Small intestine (tissue), 7 donors: ENCODE data around the gene PPP1R11. TPM values are rescaled to one million over a fixed set of nuclear protein-coding genes. Genes with fewer than 3 reads are reported as not detected.

Experiments used
- DNase-seq, 2 donors: peaks; one replicate each; pipeline versions ENCODE4 v3.0.0 to v3.0.0-alpha.2; 2013
- FAIRE-seq: peaks from 2 replicates; lab custom pipeline; 2012; peaks lifted over from hg19 to GRCh38; lab: Jason Lieb, UNC
- H3K27ac ChIP-seq, 3 donors: one replicate each; pipeline ENCODE4 v1.5.1; 2013; ENCODE audit warnings: low read length in 2 of 3, mild to moderate bottlenecking in 2 of 3, control low read depth in 1 of 3, inconsistent platforms in 1 of 3, low read depth in 1 of 3, moderate library complexity in 1 of 3
- H3K27me3 ChIP-seq, 3 donors: one replicate each; pipeline ENCODE4 v1.6.1; 2013; ENCODE audit warnings: low read length in 3 of 3, inconsistent platforms in 1 of 3; ENCODE audit not compliant: control insufficient read depth in 3 of 3, insufficient read depth in 3 of 3
- H3K36me3 ChIP-seq, 3 donors: one replicate each; pipeline ENCODE4 v1.6.1; 2013; ENCODE audit warnings: low read length in 3 of 3, inconsistent platforms in 1 of 3, low read depth in 1 of 3, mild to moderate bottlenecking in 1 of 3, moderate library complexity in 1 of 3; ENCODE audit not compliant: control insufficient read depth in 3 of 3, insufficient read depth in 2 of 3
- H3K4me1 ChIP-seq, 3 donors: one replicate each; pipeline ENCODE4 v1.6.1; 2013; ENCODE audit warnings: low read length in 2 of 3, inconsistent platforms in 1 of 3, low read depth in 1 of 3, mild to moderate bottlenecking in 1 of 3, moderate library complexity in 1 of 3; ENCODE audit not compliant: control insufficient read depth in 3 of 3, insufficient read depth in 2 of 3
- H3K4me3 ChIP-seq, 3 donors: one replicate each; pipeline ENCODE4 v1.5.1; 2013; ENCODE audit warnings: low read length in 3 of 3, control low read depth in 1 of 3, inconsistent platforms in 1 of 3, low read depth in 1 of 3, mild to moderate bottlenecking in 1 of 3, moderate library complexity in 1 of 3
- H3K9me3 ChIP-seq, 2 donors: one replicate each; pipeline ENCODE4 v1.6.1; 2013; ENCODE audit warnings: low read depth in 1 of 2, low read length in 1 of 2; ENCODE audit not compliant: control insufficient read depth in 2 of 2, insufficient read depth in 1 of 2
- WGBS, 3 donors: extraction: QIAGEN DNeasy Blood & Tissue Kit; methylation state at CpG; one replicate each; pipeline ENCODE4 v1.1.7; 2013; 5-methylcytosine and 5-hydroxymethylcytosine counted together
- polyA plus RNA-seq, 4 donors: library from polyadenylated mRNA; stranded (reverse) in 3 of 4; unstranded in 1 of 4; fragments of 200-250 nt in 3 of 4; fragments of 120-200 nt in 1 of 4; gene quantifications; one replicate each; pipeline versions ENCODE4 v1.2.1 to v1.2.3, GENCODE V29; 2013
- donor health status: healthy with polysubstance abuse.
- donor health status: control.
- donor health status: control.
- donor health status: Bipolar disorder and iron deficiency.
- donor health status: healthy.

The PPP1R11 gene
- polyA plus RNA-seq, 4 donors = 65.9 to 111 (median 90.1) TPM

DNA sequence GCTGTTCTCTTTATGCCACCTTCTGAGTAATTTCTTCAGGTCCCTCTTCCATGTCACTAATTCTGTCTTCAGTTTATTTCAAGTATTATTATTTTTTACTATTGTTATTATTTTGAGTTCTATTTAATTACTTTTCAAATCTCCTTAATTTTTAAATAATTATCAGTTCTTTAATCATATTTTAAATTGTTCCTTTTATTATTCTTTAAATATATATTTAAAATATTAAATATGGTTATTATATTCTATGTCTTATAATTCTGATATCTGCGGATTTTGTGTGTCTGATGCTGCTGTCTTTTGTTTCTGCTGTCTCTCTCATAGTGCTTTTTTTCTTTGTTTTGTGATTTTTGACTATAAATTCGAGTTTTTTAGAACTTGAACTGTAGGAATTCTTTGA, 3.7 kb upstream of the PPP1R11 start:
- no peak for FAIRE-seq
- WGBS, 3 donors = 66 to 90% (median 70%) methylated on average over 2 of the region's 2 CpGs
- Histone ChIP-seq H3K4me1 (peaks cover 2 to 33% (median 12%) of the 10 kb centered on the region in 3 donors), H3K27me3 (no peaks in the 10 kb centered on the region), H3K4me3 (no peak overlapping the region), H3K27ac (peak overlapping the region in 1 of 3 donors; percentile 93), H3K36me3 (no peaks in the 10 kb centered on the region), H3K9me3 (no peaks in the 10 kb centered on the region)
- no peak for DNase-seq

DNA sequence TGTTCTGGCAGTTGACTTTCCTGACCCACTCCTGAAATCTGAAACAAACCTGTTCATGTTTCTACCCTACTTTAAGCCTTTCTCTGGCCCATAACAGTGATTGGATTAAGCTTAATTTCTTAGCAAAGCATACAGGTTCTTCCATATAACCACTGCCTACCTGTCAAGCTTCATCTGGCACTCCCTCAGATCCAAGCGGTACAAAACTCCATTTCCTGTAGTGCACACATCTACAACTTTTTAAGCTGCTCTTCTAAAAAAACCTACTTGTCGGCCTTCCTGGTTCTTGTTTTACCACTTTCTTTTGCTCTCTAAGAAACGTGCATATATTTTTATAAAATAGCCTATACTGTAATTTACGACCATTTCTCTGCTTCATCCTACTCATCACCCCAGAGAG, 916 bp upstream of the PPP1R11 start:
- Histone ChIP-seq H3K27ac (peak overlapping the region; percentile 82 to 95 (median 93)), H3K4me3 (peak overlapping the region; percentile 9 to 85 (median 80)), H3K27me3 (peaks cover 0 to 8% (median 0%) of the 10 kb centered on the region in 3 donors), H3K36me3 (peaks cover 7 to 12% (median 10%) of the 10 kb centered on the region in 3 donors), H3K4me1 (peaks cover 0 to 30% (median 9%) of the 10 kb centered on the region in 3 donors), H3K9me3 (no peaks in the 10 kb centered on the region)
- WGBS, 3 donors = 2 to 10% (median 4%) methylated on average over 4 of the region's 4 CpGs
- FAIRE-seq (no peak), DNase-seq (peak; percentile 45 to 49)

DNA sequence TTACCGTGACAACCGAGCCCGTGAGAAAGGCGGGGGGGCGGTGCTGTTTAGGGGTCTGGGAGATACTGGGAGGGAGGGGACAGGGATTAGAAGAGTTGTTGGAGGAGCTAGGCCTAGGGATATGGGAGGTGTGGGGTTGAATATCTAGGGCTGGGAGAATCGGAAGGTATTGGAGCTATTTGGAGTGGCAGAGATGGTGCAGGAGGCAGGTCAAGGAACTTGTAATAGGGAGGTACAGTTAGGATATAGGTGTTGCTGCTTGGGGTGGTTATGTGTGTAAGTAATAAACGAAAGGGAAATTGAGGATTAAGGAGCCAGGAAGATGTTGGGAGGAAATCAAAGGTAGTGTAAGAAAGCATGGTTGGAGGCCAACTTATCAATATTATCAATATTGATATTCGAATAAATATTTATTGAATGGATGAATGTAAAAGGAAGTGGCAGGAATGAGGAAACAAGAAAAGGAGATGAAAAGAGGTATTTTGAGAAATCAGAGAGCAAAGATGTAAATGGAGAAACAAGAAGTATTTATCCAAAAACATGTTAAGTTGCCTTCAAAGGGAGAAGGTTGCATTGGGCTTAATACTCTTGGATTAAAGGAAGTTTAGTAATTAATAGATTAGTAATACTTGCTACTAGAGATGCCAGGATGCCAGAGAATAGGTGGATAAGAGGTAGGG, 602 bp downstream of the PPP1R11 start:
- DNase-seq (no peak), FAIRE-seq (no peak)
- Histone ChIP-seq H3K36me3 (peaks cover 7 to 12% (median 10%) of the 10 kb centered on the region in 3 donors), H3K9me3 (no peaks in the 10 kb centered on the region), H3K4me1 (peaks cover 0 to 34% (median 14%) of the 10 kb centered on the region in 3 donors), H3K4me3 (peak overlapping the region; percentile 55 to 85 (median 80)), H3K27ac (peak overlapping the region; percentile 82 to 95 (median 93)), H3K27me3 (peaks cover 0 to 22% (median 0%) of the 10 kb centered on the region in 3 donors)
- 4 to 9% (median 6%) methylated on average over 8 of the region's 8 CpGs for WGBS, 3 donors

DNA sequence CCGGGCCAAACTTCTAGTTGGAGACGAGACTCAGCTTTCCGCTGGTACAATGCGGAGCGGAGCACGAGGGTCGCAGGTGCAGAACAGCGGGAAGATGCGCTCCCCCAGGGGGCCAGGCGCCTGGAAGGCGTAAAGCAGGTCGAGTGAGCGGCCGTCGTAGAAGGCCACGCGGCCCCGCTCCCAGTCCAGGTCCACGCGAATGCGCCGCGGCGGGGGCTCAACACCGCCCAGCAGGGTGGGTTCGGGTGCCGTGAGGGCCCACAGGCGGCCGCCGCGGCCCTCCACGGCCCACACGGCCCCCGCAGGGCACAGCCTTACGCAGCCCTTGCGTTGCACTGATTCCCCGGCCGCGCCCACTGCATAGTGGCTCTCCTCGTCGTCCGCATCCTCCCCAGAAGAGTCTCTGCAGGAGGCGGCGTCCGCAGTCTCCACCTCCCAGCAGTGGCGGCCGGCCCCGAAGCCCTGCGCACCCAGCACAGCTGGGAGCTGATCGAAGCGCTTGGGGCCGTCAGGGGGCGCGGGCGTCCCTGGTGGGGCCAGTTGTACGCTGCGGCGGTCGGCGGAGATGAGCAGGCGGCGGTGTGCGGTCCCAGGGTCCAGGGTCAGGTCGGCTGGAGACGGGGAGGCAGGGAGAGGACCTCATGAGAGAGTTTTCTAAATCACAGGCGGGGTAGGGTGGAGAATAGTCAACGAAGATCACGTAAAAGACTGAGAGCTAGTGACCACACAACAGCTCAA, 4.3 kb downstream of the PPP1R11 start:
- peak overlapping the region in 1 of 3 donors; percentile 2 for H3K4me3 ChIP-seq
- no peaks in the 10 kb centered on the region for H3K9me3 ChIP-seq
- H3K4me1 ChIP-seq = peaks cover 6 to 33% (median 6%) of the 10 kb centered on the region in 3 donors
- H3K27me3 ChIP-seq = peaks cover 0 to 59% (median 14%) of the 10 kb centered on the region in 3 donors
- peaks cover 7 to 12% (median 10%) of the 10 kb centered on the region in 3 donors for H3K36me3 ChIP-seq
- DNase-seq (peak in 1 of 2 donors; percentile 75), FAIRE-seq (no peak)
- no peak overlapping the region for H3K27ac ChIP-seq
- WGBS, 3 donors = 33 to 54% (median 50%) methylated on average over 59 to 68 of the region's 68 CpGs

DNA sequence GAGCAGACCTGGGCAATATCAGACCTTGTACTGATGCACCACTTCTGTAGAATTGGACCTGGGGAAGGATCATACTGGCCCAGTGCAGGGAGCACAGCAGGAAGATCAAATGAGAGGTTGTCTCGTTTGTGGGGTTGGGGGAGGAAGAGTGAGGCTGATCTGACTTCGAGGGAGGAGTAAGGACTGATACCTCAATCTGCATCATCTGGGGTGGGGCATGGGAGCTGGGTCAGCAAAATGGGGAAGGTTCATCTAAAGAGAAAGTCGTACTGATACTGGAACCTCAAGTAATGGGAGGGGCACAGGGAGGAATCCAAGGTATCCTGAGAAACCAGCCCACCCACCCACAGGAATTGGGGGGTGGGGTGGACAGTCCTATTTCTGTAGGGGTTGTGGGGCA, 4.9 kb downstream of the PPP1R11 start:
- H3K9me3 ChIP-seq = no peaks in the 10 kb centered on the region
- no peak overlapping the region for H3K27ac ChIP-seq
- DNase-seq (no peak), FAIRE-seq (no peak)
- no peak overlapping the region for H3K4me3 ChIP-seq
- peaks cover 6 to 35% (median 6%) of the 10 kb centered on the region in 3 donors for H3K4me1 ChIP-seq
- H3K36me3 ChIP-seq = peaks cover 7 to 12% (median 10%) of the 10 kb centered on the region in 3 donors
- 42 to 50% (median 46%) methylated on average over 3 of the region's 3 CpGs for WGBS, 3 donors
- peaks cover 0 to 65% (median 14%) of the 10 kb centered on the region in 3 donors for H3K27me3 ChIP-seq

DNA sequence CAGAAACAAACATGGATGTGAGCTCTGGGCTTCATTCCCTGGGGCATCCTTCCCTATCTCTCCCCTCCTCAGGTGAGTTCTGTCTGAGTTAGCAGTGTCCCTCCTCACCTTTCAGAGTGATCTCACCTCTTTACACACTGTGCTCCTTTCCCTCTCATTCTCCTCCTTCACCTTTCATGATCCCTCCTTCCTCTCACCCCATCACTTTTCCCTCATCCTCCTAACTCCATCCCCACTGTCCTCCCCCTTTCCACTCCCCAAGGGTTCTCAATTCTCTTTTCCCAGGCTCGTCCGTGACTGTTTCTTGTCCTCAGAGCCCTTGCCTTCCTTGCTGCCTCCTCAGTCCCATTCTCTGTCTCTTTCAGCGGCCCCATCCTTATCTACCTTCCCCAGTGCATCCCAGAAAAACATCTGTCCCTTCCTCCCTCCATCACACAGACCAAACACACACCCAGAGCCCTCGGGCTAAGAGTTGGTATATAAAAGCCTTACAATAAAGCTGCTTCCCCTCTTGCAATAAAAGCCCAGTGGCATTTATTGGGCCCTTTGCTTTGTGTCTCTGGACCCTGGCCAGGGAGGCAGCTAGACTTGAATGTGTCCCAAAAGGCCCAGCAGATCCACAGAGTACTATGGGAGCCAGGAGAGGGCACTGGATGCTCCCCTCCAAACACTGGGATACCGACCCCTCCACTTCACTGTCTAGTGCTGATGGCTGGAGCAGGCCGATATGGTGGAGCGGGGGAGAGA, 6.7 kb downstream of the PPP1R11 start:
- DNase-seq (no peak), FAIRE-seq (no peak)
- Histone ChIP-seq H3K4me1 (peaks cover 6 to 29% (median 6%) of the 10 kb centered on the region in 3 donors), H3K27me3 (peaks cover 0 to 75% (median 14%) of the 10 kb centered on the region in 3 donors), H3K4me3 (no peak overlapping the region), H3K9me3 (no peaks in the 10 kb centered on the region), H3K36me3 (peaks cover 6 to 10% (median 10%) of the 10 kb centered on the region in 3 donors), H3K27ac (no peak overlapping the region)
- 36 to 60% (median 48%) methylated on average over 7 of the region's 7 CpGs for WGBS, 3 donors

DNA sequence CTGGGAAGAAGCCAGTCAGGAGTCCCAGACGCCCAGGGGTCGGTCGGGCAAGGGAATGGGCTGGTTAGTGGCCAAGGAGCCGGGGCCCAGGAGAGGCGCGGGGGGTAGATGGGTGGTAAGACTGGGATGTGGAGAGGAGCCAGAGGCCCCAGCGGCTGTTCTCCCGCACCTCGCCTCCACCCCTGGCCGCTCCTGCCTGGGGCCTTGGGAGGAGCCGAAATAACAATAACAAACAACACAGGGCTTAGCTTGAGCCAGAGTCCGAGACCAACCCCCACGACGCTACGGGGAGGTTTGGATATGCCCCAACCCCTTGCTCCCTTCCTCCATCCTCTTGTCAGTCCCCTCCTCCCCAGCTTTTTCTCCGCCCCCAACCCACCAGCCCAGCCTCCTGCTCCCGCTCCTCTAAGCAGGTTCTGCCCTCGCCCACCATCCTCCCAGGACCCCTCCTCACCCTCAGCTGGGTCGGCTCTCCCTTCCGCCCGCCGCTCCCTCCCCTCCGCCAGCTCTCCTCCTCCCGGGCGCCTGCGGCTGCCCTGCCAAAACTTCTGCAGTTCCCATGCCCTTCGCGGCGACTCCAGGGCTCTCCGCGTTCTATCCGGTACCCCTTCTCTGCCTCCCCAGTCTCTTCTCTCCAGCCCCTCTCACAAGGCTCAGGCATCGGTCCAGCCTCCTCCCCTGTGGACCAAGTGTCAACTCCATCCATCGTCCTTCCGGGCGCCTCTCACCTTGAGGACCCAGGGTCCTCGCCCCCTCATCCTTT, 7.5 kb downstream of the PPP1R11 start:
- Histone ChIP-seq H3K36me3 (peaks cover 1 to 2% (median 1%) of the 10 kb centered on the region in 3 donors), H3K4me3 (peak overlapping the region in 1 of 3 donors; percentile 27), H3K9me3 (no peaks in the 10 kb centered on the region), H3K4me1 (peaks cover 6 to 29% (median 6%) of the 10 kb centered on the region in 3 donors), H3K27me3 (peaks cover 0 to 82% (median 14%) of the 10 kb centered on the region in 3 donors), H3K27ac (no peak overlapping the region)
- WGBS, 3 donors = 7 to 8% (median 8%) methylated on average over 36 to 37 of the region's 37 CpGs
- FAIRE-seq (no peak), DNase-seq (no peak)
